CD4-positive, CD25-positive, alpha-beta regulatory T cell (primary cell): Measurements from ENCODE around the gene TECPR1. TPM values are rescaled to one million over a fixed set of nuclear protein-coding genes. Genes with fewer than 3 reads are reported as not detected.
A peak's percentile ranks its signal among the peaks of the same experiment; 100 is the strongest.

Experiments used
- ATAC-seq, 2 donors: fragments of 150-1000 bp; cut with Tn5 transposase; one replicate each; pipeline ENCODE4 v1.10.0; 2021; ENCODE audit warnings: low read depth in 2 of 2, moderate number of reproducible peaks in 2 of 2, moderate library complexity in 1 of 2
- DNase-seq, 3 donors: peaks; one replicate each; pipeline versions ENCODE4 v3.0.0 to v3.0.0-alpha.2; 2012 to 2022; ENCODE audit warnings: mixed read lengths in 1 of 3
- H3K27ac ChIP-seq: one replicate; pipeline ENCODE4 v1.7.0; 2013; ENCODE audit warnings: mild to moderate bottlenecking, low read length; ENCODE audit not compliant: insufficient read depth, poor library complexity, severe bottlenecking
- H3K27me3 ChIP-seq: one replicate; pipeline ENCODE4 v1.7.0; 2013; ENCODE audit warnings: low read length; ENCODE audit not compliant: control insufficient read depth, insufficient read depth
- H3K36me3 ChIP-seq: one replicate; pipeline ENCODE4 v1.7.0; 2013; ENCODE audit warnings: mild to moderate bottlenecking, low read length, moderate library complexity; ENCODE audit not compliant: control insufficient read depth, insufficient read depth
- H3K4me1 ChIP-seq: 2 replicates; pipeline ENCODE4 v1.7.0; 2013; ENCODE audit warnings: mild to moderate bottlenecking, low read length; ENCODE audit not compliant: insufficient read depth, control insufficient read depth, poor library complexity, severe bottlenecking
- H3K4me3 ChIP-seq: one replicate; pipeline ENCODE4 v1.7.0; 2013; ENCODE audit warnings: low read depth, mild to moderate bottlenecking, low read length, moderate library complexity
- H3K9me3 ChIP-seq, 2 experiments: 1 replicate in 1 of 2; 2 replicates in 1 of 2; pipeline ENCODE4 v1.7.0; 2013; ENCODE audit warnings: low read length in 2 of 2, mild to moderate bottlenecking in 1 of 2, moderate library complexity in 1 of 2; ENCODE audit not compliant: control insufficient read depth in 2 of 2
- H3K27ac Mint-ChIP-seq, 3 donors: one replicate each; pipeline ENCODE4 v1.8.0; 2020 to 2022; ENCODE audit warnings: mild to moderate bottlenecking in 3 of 3, mixed read lengths in 3 of 3, moderate library complexity in 2 of 3
- H3K27me3 Mint-ChIP-seq: one replicate; pipeline ENCODE4 v1.8.0; 2022; ENCODE audit warnings: mild to moderate bottlenecking, mixed read lengths
- H3K36me3 Mint-ChIP-seq: one replicate; pipeline ENCODE4 v1.8.0; 2020; ENCODE audit warnings: mixed read lengths
- H3K4me1 Mint-ChIP-seq, 4 donors: one replicate each; pipeline ENCODE4 v1.8.0; 2020 to 2022; ENCODE audit warnings: mixed read lengths in 4 of 4, mild to moderate bottlenecking in 1 of 4
- H3K4me3 Mint-ChIP-seq, 4 donors: one replicate each; pipeline ENCODE4 v1.8.0; 2020 to 2022; ENCODE audit warnings: mild to moderate bottlenecking in 4 of 4, mixed read lengths in 4 of 4, moderate library complexity in 3 of 4
- H3K9me3 Mint-ChIP-seq, 7 donors: one replicate each; pipeline ENCODE4 v1.8.0; 2020 to 2022; ENCODE audit warnings: mixed read lengths in 7 of 7, mild to moderate bottlenecking in 3 of 7, moderate library complexity in 2 of 7
- polyA plus RNA-seq, 4 donors: library from polyadenylated mRNA; unstranded; fragments of 300-500 nt; fragmentation: Illumina TruSeq; gene quantifications; one replicate each; pipeline ENCODE4 v1.2.3, GENCODE V29; 2021
- total RNA-seq: library from RNA; stranded (reverse); gene quantifications from one replicate; pipeline ENCODE4 v1.2.3, GENCODE V29; 2022

The TECPR1 gene
- total and polyA plus RNA-seq, 5 donors from 2014 or later: 11.0 to 118 (median 20.1) TPM

GRCh38 chr7:98267303-98267702 lies 15.3 kb upstream of the TECPR1 start:
- peak overlapping the region in 1 of 3 donors; percentile 79 for H3K27ac Mint-ChIP-seq
- no peaks in the 10 kb centered on the region for H3K9me3 Mint-ChIP-seq

GRCh38 chr7:98266840-98267239 lies 14.8 kb upstream of the TECPR1 start:
- Mint-ChIP-seq H3K27me3 (peaks cover 6% of the 10 kb centered on the region), H3K27ac (no peak overlapping the region), H3K36me3 (peaks cover 20% of the 10 kb centered on the region), H3K4me3 (no peak overlapping the region), H3K4me1 (peaks cover 0 to 10% (median 4%) of the 10 kb centered on the region in 4 donors), H3K9me3 (no peaks in the 10 kb centered on the region)
- DNase-seq (peak in 1 of 3 donors; percentile 36), ATAC-seq (no peak)
- H3K4me3 ChIP-seq: no peak overlapping the region
- no peaks in the 10 kb centered on the region for H3K9me3 ChIP-seq
- H3K36me3 ChIP-seq: peaks cover 4% of the 10 kb centered on the region
- no peaks in the 10 kb centered on the region for H3K27me3 ChIP-seq
- H3K27ac ChIP-seq: no peak overlapping the region
- no peaks in the 10 kb centered on the region for H3K4me1 ChIP-seq

More at GRCh38 chr7:98267303-98267702, 15.3 kb upstream of the TECPR1 start:
- peaks cover 18% of the 10 kb centered on the region for H3K36me3 Mint-ChIP-seq
- Histone ChIP-seq H3K27me3 (no peaks in the 10 kb centered on the region), H3K4me3 (no peak overlapping the region), H3K4me1 (no peaks in the 10 kb centered on the region), H3K27ac (no peak overlapping the region), H3K36me3 (peaks cover 3% of the 10 kb centered on the region), H3K9me3 (no peaks in the 10 kb centered on the region)
- H3K4me3 Mint-ChIP-seq: no peak overlapping the region
- no peak for ATAC-seq
- DNase-seq: no peak
- H3K4me1 Mint-ChIP-seq: peaks cover 0 to 11% (median 4%) of the 10 kb centered on the region in 4 donors
- H3K27me3 Mint-ChIP-seq: peaks cover 6% of the 10 kb centered on the region

- no peak overlapping the region for H3K27ac Mint-ChIP-seq
- H3K9me3 Mint-ChIP-seq: no peaks in the 10 kb centered on the region
- H3K4me1 Mint-ChIP-seq: peaks cover 0 to 9% (median 4%) of the 10 kb centered on the region in 4 donors
Observed at GRCh38 chr7:98265841-98266271, 13.8 kb upstream of the TECPR1 start.

GRCh38 chr7:98257701-98258100 lies 5.7 kb upstream of the TECPR1 start:
- Histone ChIP-seq H3K4me1 (peaks cover 15% of the 10 kb centered on the region), H3K9me3 (no peaks in the 10 kb centered on the region), H3K27ac (no peak overlapping the region), H3K4me3 (no peak overlapping the region), H3K27me3 (no peaks in the 10 kb centered on the region), H3K36me3 (peaks cover 28% of the 10 kb centered on the region)
- no peak overlapping the region for H3K27ac Mint-ChIP-seq
- H3K9me3 Mint-ChIP-seq: peaks cover 0 to 3% (median 0%) of the 10 kb centered on the region in 7 donors
- DNase-seq (no peak), ATAC-seq (no peak)
- peaks cover 34% of the 10 kb centered on the region for H3K36me3 Mint-ChIP-seq
- no peak overlapping the region for H3K4me3 Mint-ChIP-seq
- no peaks in the 10 kb centered on the region for H3K27me3 Mint-ChIP-seq
- peaks cover 11 to 40% (median 20%) of the 10 kb centered on the region in 4 donors for H3K4me1 Mint-ChIP-seq

More at GRCh38 chr7:98265841-98266271, 13.8 kb upstream of the TECPR1 start:
- H3K4me3 Mint-ChIP-seq: peak overlapping the region in 1 of 4 donors; percentile 69
- peaks cover 6% of the 10 kb centered on the region for H3K27me3 Mint-ChIP-seq
- H3K36me3 ChIP-seq: peaks cover 13% of the 10 kb centered on the region
- H3K36me3 Mint-ChIP-seq: peaks cover 22% of the 10 kb centered on the region
- H3K4me1 ChIP-seq: no peaks in the 10 kb centered on the region
- H3K9me3 ChIP-seq: no peaks in the 10 kb centered on the region
- no peaks in the 10 kb centered on the region for H3K27me3 ChIP-seq
- ATAC-seq (no peak), DNase-seq (no peak)
- H3K4me3 ChIP-seq: no peak overlapping the region
- H3K27ac ChIP-seq: no peak overlapping the region

GRCh38 chr7:98256431-98256830 lies 4.4 kb upstream of the TECPR1 start:
- H3K4me3 Mint-ChIP-seq: peak overlapping the region in 1 of 4 donors; percentile 58

GRCh38 chr7:98254951-98255610 lies 3.0 kb upstream of the TECPR1 start:
- no peaks in the 10 kb centered on the region for H3K9me3 ChIP-seq
- peaks cover 17 to 60% (median 30%) of the 10 kb centered on the region in 4 donors for H3K4me1 Mint-ChIP-seq
- no peak overlapping the region for H3K27ac ChIP-seq
- no peaks in the 10 kb centered on the region for H3K27me3 ChIP-seq
- H3K4me3 ChIP-seq: no peak overlapping the region
- H3K36me3 Mint-ChIP-seq: peaks cover 25% of the 10 kb centered on the region
- peak overlapping the region; percentile 9 to 54 (median 31) for H3K27ac Mint-ChIP-seq
- H3K36me3 ChIP-seq: peaks cover 14% of the 10 kb centered on the region
- H3K9me3 Mint-ChIP-seq: peaks cover 0 to 3% (median 0%) of the 10 kb centered on the region in 7 donors
- H3K4me3 Mint-ChIP-seq: peak overlapping the region; percentile 33 to 93 (median 50)
- DNase-seq (peak in 2 of 3 donors; percentile 23 to 92), ATAC-seq (no peak)
- no peaks in the 10 kb centered on the region for H3K27me3 Mint-ChIP-seq
- H3K4me1 ChIP-seq: peaks cover 35% of the 10 kb centered on the region

More at GRCh38 chr7:98256431-98256830, 4.4 kb upstream of the TECPR1 start:
- H3K4me1 ChIP-seq: peaks cover 21% of the 10 kb centered on the region
- H3K9me3 Mint-ChIP-seq: peaks cover 0 to 3% (median 0%) of the 10 kb centered on the region in 7 donors
- no peak for DNase-seq
- H3K27me3 Mint-ChIP-seq: no peaks in the 10 kb centered on the region
- H3K27ac Mint-ChIP-seq: peak overlapping the region in 1 of 3 donors; percentile 32
- H3K36me3 ChIP-seq: peaks cover 23% of the 10 kb centered on the region
- peaks cover 29% of the 10 kb centered on the region for H3K36me3 Mint-ChIP-seq
- H3K27me3 ChIP-seq: no peaks in the 10 kb centered on the region
- no peak for ATAC-seq
- peaks cover 12 to 47% (median 23%) of the 10 kb centered on the region in 4 donors for H3K4me1 Mint-ChIP-seq
- no peak overlapping the region for H3K4me3 ChIP-seq
- H3K9me3 ChIP-seq: no peaks in the 10 kb centered on the region
- H3K27ac ChIP-seq: no peak overlapping the region

- DNase-seq (no peak), ATAC-seq (no peak)
- peak overlapping the region in 1 of 3 donors; percentile 54 for H3K27ac Mint-ChIP-seq
- H3K9me3 Mint-ChIP-seq: peaks cover 0 to 3% (median 0%) of the 10 kb centered on the region in 7 donors
- Histone ChIP-seq H3K4me1 (peaks cover 40% of the 10 kb centered on the region), H3K4me3 (no peak overlapping the region), H3K9me3 (no peaks in the 10 kb centered on the region), H3K36me3 (peaks cover 14% of the 10 kb centered on the region), H3K27me3 (no peaks in the 10 kb centered on the region), H3K27ac (no peak overlapping the region)
- H3K4me3 Mint-ChIP-seq: peak overlapping the region; percentile 33 to 93 (median 64)
- no peaks in the 10 kb centered on the region for H3K27me3 Mint-ChIP-seq
- H3K4me1 Mint-ChIP-seq: peaks cover 17 to 65% (median 35%) of the 10 kb centered on the region in 4 donors
- peaks cover 25% of the 10 kb centered on the region for H3K36me3 Mint-ChIP-seq
Observed at GRCh38 chr7:98254516-98254915, 2.5 kb upstream of the TECPR1 start.
